Cerebellar nuclear complex (tissue), 1 donor: ENCODE measurements around the gene PPL.
A peak's percentile ranks its signal among the peaks of the same experiment; 100 is the strongest.
"Not testable (repeated sequence)": the region's sequence is repeated elsewhere in the genome, so short reads cannot be mapped to it uniquely, and the experiment has no call there.

Experiments used
- DNase-seq, 2 experiments: peaks; one replicate each; lab custom pipeline; 2025; lab: John Stamatoyannopoulos, UW

The PPL gene

GRCh38 chr16:4936991-4937781 is at the start of gene PPL:
Gene PPL (minus strand): TSS chr16:4937148. CDS start chr16:4937045, 103 bp downstream.
- peak in 1 of 2 experiments; percentile 12 for DNase-seq

GRCh38 chr16:4984174-4984990 is 47.4 kb upstream of the PPL start:
- no peak for DNase-seq

- no peak for DNase-seq
Observed at GRCh38 chr16:4982056-4982867, 45.3 kb upstream of the PPL start.

- DNase-seq, result no peak
Observed at GRCh38 chr16:4981473-4981872, 44.5 kb upstream of the PPL start.

GRCh38 chr16:4980691-4981090 is 43.7 kb upstream of the PPL start:
- DNase-seq, result no peak

GRCh38 chr16:4979736-4980660 is 43.0 kb upstream of the PPL start:
- DNase-seq, result no peak

- DNase-seq, result no peak
Observed at GRCh38 chr16:4979164-4979563, 42.2 kb upstream of the PPL start.

GRCh38 chr16:4976611-4977145 is 39.7 kb upstream of the PPL start:
- DNase-seq, result no peak

GRCh38 chr16:4976079-4976478 is 39.1 kb upstream of the PPL start:
- no peak for DNase-seq

GRCh38 chr16:4972938-4973587 is 36.1 kb upstream of the PPL start:
- DNase-seq, result no peak

GRCh38 chr16:4970010-4970409 is 33.1 kb upstream of the PPL start:
- DNase-seq, result no peak

- no peak for DNase-seq
Observed at GRCh38 chr16:4968879-4969483, 32.0 kb upstream of the PPL start.

- DNase-seq, result not testable (repeated sequence)
Observed at GRCh38 chr16:4968278-4968677, 31.3 kb upstream of the PPL start.

GRCh38 chr16:4966736-4967453 is 29.9 kb upstream of the PPL start:
- no peak for DNase-seq

- DNase-seq, result not testable (repeated sequence)
Observed at GRCh38 chr16:4963527-4963926, 26.6 kb upstream of the PPL start.

GRCh38 chr16:4962716-4963115 is 25.8 kb upstream of the PPL start:
- no peak for DNase-seq

GRCh38 chr16:4960579-4960978 is 23.6 kb upstream of the PPL start:
- DNase-seq, result no peak

- no peak for DNase-seq
Observed at GRCh38 chr16:4958510-4959438, 21.8 kb upstream of the PPL start.
